Measurements from ENCODE around the gene SNRK.

SNRK gene

DNA sequence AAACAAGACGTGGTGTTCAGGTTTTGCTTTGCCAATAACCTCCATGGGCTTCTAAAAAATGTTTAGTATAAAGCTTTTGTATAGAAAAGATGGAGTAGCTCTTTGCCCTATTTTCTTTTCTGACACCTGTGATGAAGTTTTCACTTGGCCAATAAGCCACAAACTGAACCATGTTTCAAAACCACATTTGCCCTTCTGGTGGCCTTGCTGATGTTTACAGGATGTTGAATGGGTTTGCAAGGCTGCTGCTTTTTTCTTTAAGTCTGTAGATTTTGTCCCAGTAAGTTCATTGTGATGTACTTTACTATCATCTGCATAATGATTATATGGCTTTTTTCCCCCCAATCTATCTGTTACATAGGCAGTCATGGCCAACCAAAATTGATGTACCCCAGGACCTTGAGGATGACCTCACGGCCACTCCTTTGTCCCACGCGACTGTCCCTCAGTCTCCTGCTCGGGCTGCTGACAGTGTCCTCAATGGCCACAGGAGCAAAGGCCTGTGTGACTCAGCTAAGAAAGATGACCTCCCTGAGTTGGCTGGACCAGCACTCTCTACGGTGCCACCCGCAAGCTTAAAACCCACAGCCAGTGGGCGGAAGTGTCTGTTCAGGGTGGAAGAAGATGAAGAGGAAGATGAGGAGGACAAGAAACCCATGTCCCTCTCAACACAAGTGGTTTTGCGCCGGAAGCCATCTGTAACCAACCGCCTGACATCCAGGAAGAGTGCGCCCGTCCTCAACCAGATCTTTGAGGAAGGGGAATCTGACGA lies 60.8 kb downstream of the SNRK start:
- H3K27ac ChIP-seq (ENCODE audit: low read depth, low read length) = no peak overlapping the region
- no peaks in the 10 kb centered on the region for H3K9me2 ChIP-seq (replicated peaks; ENCODE audit: insufficient read depth, low read length)
- H3K4me3 ChIP-seq (ENCODE audit: insufficient read depth, low read length, poor library complexity, severe bottlenecking) = no peak overlapping the region
- H3K36me3 ChIP-seq (ENCODE audit: low read length) = no peaks in the 10 kb centered on the region
- no peaks in the 10 kb centered on the region for H3K9me3 ChIP-seq (ENCODE audit: insufficient read depth, low read length)
- H3K9ac ChIP-seq (ENCODE audit: low read length) = no peak overlapping the region
- TF ChIP-seq, protein P1, sequence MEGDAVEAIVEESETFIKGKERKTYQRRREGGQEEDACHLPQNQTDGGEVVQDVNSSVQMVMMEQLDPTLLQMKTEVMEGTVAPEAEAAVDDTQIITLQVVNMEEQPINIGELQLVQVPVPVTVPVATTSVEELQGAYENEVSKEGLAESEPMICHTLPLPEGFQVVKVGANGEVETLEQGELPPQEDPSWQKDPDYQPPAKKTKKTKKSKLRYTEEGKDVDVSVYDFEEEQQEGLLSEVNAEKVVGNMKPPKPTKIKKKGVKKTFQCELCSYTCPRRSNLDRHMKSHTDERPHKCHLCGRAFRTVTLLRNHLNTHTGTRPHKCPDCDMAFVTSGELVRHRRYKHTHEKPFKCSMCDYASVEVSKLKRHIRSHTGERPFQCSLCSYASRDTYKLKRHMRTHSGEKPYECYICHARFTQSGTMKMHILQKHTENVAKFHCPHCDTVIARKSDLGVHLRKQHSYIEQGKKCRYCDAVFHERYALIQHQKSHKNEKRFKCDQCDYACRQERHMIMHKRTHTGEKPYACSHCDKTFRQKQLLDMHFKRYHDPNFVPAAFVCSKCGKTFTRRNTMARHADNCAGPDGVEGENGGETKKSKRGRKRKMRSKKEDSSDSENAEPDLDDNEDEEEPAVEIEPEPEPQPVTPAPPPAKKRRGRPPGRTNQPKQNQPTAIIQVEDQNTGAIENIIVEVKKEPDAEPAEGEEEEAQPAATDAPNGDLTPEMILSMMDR (IDR thresholded peaks at IDR 0.05; ENCODE audit: insufficient read depth, low read length, poor library complexity, severe bottlenecking) = no peak
- no peak for TF ChIP-seq EZH2phosphoT487 (conservative IDR thresholded peaks at IDR 0.05; ENCODE audit: low read length)
- no peaks in the 10 kb centered on the region for H4K20me1 ChIP-seq (ENCODE audit: low read depth, low read length)
- H2AFZ ChIP-seq (ENCODE audit: low read depth, low read length, severe bottlenecking) = no peak overlapping the region
- no peaks in the 10 kb centered on the region for H3K27me3 ChIP-seq (ENCODE audit: low read length)
- no peaks in the 10 kb centered on the region for H3K79me2 ChIP-seq (ENCODE audit: insufficient read depth, low read length)
- no peaks in the 10 kb centered on the region for H3F3A ChIP-seq (ENCODE audit: insufficient read depth)
- no peak overlapping the region for H3K4me2 ChIP-seq (ENCODE audit: low read depth, low read length, poor library complexity, severe bottlenecking)

DNA sequence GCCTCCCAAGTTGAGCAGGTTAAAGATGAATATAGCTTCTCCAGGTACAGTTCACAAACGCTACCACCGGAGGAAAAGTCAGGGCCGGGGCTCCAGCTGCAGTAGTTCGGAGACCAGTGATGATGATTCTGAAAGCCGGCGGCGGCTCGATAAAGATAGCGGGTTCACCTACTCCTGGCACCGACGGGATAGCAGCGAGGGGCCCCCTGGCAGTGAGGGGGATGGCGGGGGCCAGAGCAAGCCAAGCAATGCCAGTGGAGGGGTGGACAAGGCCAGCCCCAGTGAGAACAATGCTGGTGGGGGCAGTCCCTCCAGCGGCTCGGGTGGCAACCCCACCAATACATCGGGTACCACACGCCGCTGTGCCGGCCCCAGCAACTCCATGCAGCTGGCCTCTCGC lies 61.4 kb downstream of the SNRK start:
- H3K36me3 ChIP-seq (ENCODE audit: low read length) = no peaks in the 10 kb centered on the region
- H3K4me3 ChIP-seq (ENCODE audit: insufficient read depth, low read length, poor library complexity, severe bottlenecking) = no peak overlapping the region
- no peaks in the 10 kb centered on the region for H3K27me3 ChIP-seq (ENCODE audit: low read length)
- H4K20me1 ChIP-seq (ENCODE audit: low read depth, low read length) = no peaks in the 10 kb centered on the region
- H3K9me2 ChIP-seq (replicated peaks; ENCODE audit: insufficient read depth, low read length) = no peaks in the 10 kb centered on the region
- H3F3A ChIP-seq (ENCODE audit: insufficient read depth) = no peaks in the 10 kb centered on the region
- no peak for TF ChIP-seq EZH2phosphoT487 (conservative IDR thresholded peaks at IDR 0.05; ENCODE audit: low read length)
- TF ChIP-seq, protein P1 (IDR thresholded peaks at IDR 0.05; ENCODE audit: insufficient read depth, low read length, poor library complexity, severe bottlenecking) = no peak
- no peak overlapping the region for H2AFZ ChIP-seq (ENCODE audit: low read depth, low read length, severe bottlenecking)
- no peak overlapping the region for H3K27ac ChIP-seq (ENCODE audit: low read depth, low read length)
- H3K79me2 ChIP-seq (ENCODE audit: insufficient read depth, low read length) = no peaks in the 10 kb centered on the region
- no peak overlapping the region for H3K4me2 ChIP-seq (ENCODE audit: low read depth, low read length, poor library complexity, severe bottlenecking)
- H3K9me3 ChIP-seq (ENCODE audit: insufficient read depth, low read length) = peaks cover 5% of the 10 kb centered on the region; the same call in 1 of the 2 replicates
- H3K9ac ChIP-seq (ENCODE audit: low read length) = no peak overlapping the region

- Histone ChIP-seq H3K36me3 (ENCODE audit: low read length) (no peaks in the 10 kb centered on the region), H3K9me2 (replicated peaks; ENCODE audit: insufficient read depth, low read length) (no peaks in the 10 kb centered on the region), H4K20me1 (ENCODE audit: low read depth, low read length) (no peaks in the 10 kb centered on the region), H3K27ac (ENCODE audit: low read depth, low read length) (no peak overlapping the region), H3K27me3 (ENCODE audit: low read length) (no peaks in the 10 kb centered on the region), H3F3A (ENCODE audit: insufficient read depth) (no peaks in the 10 kb centered on the region), H3K79me2 (ENCODE audit: insufficient read depth, low read length) (no peaks in the 10 kb centered on the region), H3K9me3 (ENCODE audit: insufficient read depth, low read length) (peaks cover 7% of the 10 kb centered on the region; the same call in 1 of the 2 replicates), H2AFZ (ENCODE audit: low read depth, low read length, severe bottlenecking) (no peak overlapping the region), H3K4me2 (ENCODE audit: low read depth, low read length, poor library complexity, severe bottlenecking) (no peak overlapping the region), H3K9ac (ENCODE audit: low read length) (no peak overlapping the region), H3K4me3 (ENCODE audit: insufficient read depth, low read length, poor library complexity, severe bottlenecking) (no peak overlapping the region)
- TF ChIP-seq, protein P1 (IDR thresholded peaks at IDR 0.05; ENCODE audit: insufficient read depth, low read length, poor library complexity, severe bottlenecking) = no peak
- no peak for TF ChIP-seq EZH2phosphoT487 (conservative IDR thresholded peaks at IDR 0.05; ENCODE audit: low read length)
Measured at GRCh38 chr3:43348350-43348749, 62.0 kb downstream of the SNRK start.
